Osteocyte (in vitro differentiated cells): Measurements from ENCODE around the gene CBLB. TPM values are rescaled to one million over a fixed set of nuclear protein-coding genes. Genes with fewer than 3 reads are reported as not detected.

Experiments used
- DNase-seq: peaks from one replicate; pipeline ENCODE4 v3.0.0; 2021; ENCODE audit warnings: mixed read lengths; ENCODE audit not compliant: unreplicated experiment; ENCODE audit errors: extremely low spot score
- H3K27ac Mint-ChIP-seq: one replicate; pipeline ENCODE4 v1.8.0; 2021; ENCODE audit warnings: mild to moderate bottlenecking, mixed read lengths; ENCODE audit not compliant: unreplicated experiment
- H3K27me3 Mint-ChIP-seq: one replicate; pipeline ENCODE4 v1.8.0; 2021; ENCODE audit warnings: mixed read lengths; ENCODE audit not compliant: unreplicated experiment
- H3K36me3 Mint-ChIP-seq: one replicate; pipeline ENCODE4 v1.8.0; 2021; ENCODE audit warnings: mixed read lengths; ENCODE audit not compliant: unreplicated experiment
- H3K4me1 Mint-ChIP-seq: one replicate; pipeline ENCODE4 v1.8.0; 2021; ENCODE audit warnings: mixed read lengths; ENCODE audit not compliant: unreplicated experiment
- H3K4me3 Mint-ChIP-seq: one replicate; pipeline ENCODE4 v1.8.0; 2021; ENCODE audit warnings: mild to moderate bottlenecking, moderate library complexity, mixed read lengths; ENCODE audit not compliant: unreplicated experiment
- H3K9me3 Mint-ChIP-seq: one replicate; pipeline ENCODE4 v1.8.0; 2021; ENCODE audit warnings: mixed read lengths; ENCODE audit not compliant: unreplicated experiment
- CTCF ChIP-seq: fragments of 200-600 bp; sonication (generic); IDR thresholded peaks from 2 replicates; pipeline ENCODE4 v1.5.0; 2021; ENCODE audit warnings: antibody characterized with exemption, mild to moderate bottlenecking, moderate library complexity
- total RNA-seq: library from RNA; stranded (reverse); gene quantifications from 2 replicates; pipeline ENCODE4 v1.2.1, GENCODE V29; 2021

CBLB gene
- total RNA-seq, 1 donor from 2014 or later = 28.8 TPM

GRCh38 chr3:105719791-105720190 is 149.0 kb downstream of the CBLB start:
- no peaks in the 10 kb centered on the region for H3K9me3 Mint-ChIP-seq

GRCh38 chr3:105715372-105715771 is 153.4 kb downstream of the CBLB start:
- Mint-ChIP-seq H3K4me3 (no peak overlapping the region), H3K27ac (peak overlapping the region; percentile 35), H3K36me3 (peaks cover 37% of the 10 kb centered on the region), H3K27me3 (no peaks in the 10 kb centered on the region), H3K4me1 (no peaks in the 10 kb centered on the region), H3K9me3 (no peaks in the 10 kb centered on the region)
- DNase-seq = no peak
- no peak for TF ChIP-seq CTCF

More at GRCh38 chr3:105719791-105720190, 149.0 kb downstream of the CBLB start:
- TF ChIP-seq CTCF = no peak
- no peaks in the 10 kb centered on the region for H3K27me3 Mint-ChIP-seq
- no peaks in the 10 kb centered on the region for H3K4me1 Mint-ChIP-seq
- H3K36me3 Mint-ChIP-seq = peaks cover 26% of the 10 kb centered on the region
- no peak overlapping the region for H3K4me3 Mint-ChIP-seq
- no peak for DNase-seq
- H3K27ac Mint-ChIP-seq = no peak overlapping the region

GRCh38 chr3:105714453-105714852 is 154.4 kb downstream of the CBLB start:
- H3K9me3 Mint-ChIP-seq = peaks cover 7% of the 10 kb centered on the region
- no peaks in the 10 kb centered on the region for H3K4me1 Mint-ChIP-seq
- H3K27ac Mint-ChIP-seq = no peak overlapping the region
- H3K27me3 Mint-ChIP-seq = no peaks in the 10 kb centered on the region
- no peak for TF ChIP-seq CTCF
- no peak overlapping the region for H3K4me3 Mint-ChIP-seq
- H3K36me3 Mint-ChIP-seq = peaks cover 45% of the 10 kb centered on the region
- no peak for DNase-seq

GRCh38 chr3:105708980-105709379 is 159.8 kb downstream of the CBLB start:
- no peaks in the 10 kb centered on the region for H3K4me1 Mint-ChIP-seq
- TF ChIP-seq CTCF = no peak
- H3K27me3 Mint-ChIP-seq = no peaks in the 10 kb centered on the region
- no peak overlapping the region for H3K4me3 Mint-ChIP-seq
- H3K36me3 Mint-ChIP-seq = peaks cover 29% of the 10 kb centered on the region
- DNase-seq = no peak
- no peak overlapping the region for H3K27ac Mint-ChIP-seq
- H3K9me3 Mint-ChIP-seq = peaks cover 7% of the 10 kb centered on the region

GRCh38 chr3:105707009-105707408 is 161.8 kb downstream of the CBLB start:
- peaks cover 7% of the 10 kb centered on the region for H3K9me3 Mint-ChIP-seq
- DNase-seq = no peak
- no peak overlapping the region for H3K4me3 Mint-ChIP-seq
- no peaks in the 10 kb centered on the region for H3K27me3 Mint-ChIP-seq
- no peak overlapping the region for H3K27ac Mint-ChIP-seq
- TF ChIP-seq CTCF = no peak
- H3K36me3 Mint-ChIP-seq = peaks cover 43% of the 10 kb centered on the region
- no peaks in the 10 kb centered on the region for H3K4me1 Mint-ChIP-seq
